ENCODE data around the gene INSC.

Gene INSC

GRCh38 chr11:15171956-15172355 lies 57.2 kb downstream of the INSC start:
- TF ChIP-seq ZFX (IDR thresholded peaks at IDR 0.05) (no peak), CTCF (conservative IDR thresholded peaks at IDR 0.05) (no peak)
- H3K27ac ChIP-seq: no peak overlapping the region

GRCh38 chr11:15175831-15176230 lies 61.1 kb downstream of the INSC start:
- TF ChIP-seq CTCF (conservative IDR thresholded peaks at IDR 0.05) (no peak), ZFX (IDR thresholded peaks at IDR 0.05) (no peak)
- H3K27ac ChIP-seq: no peak overlapping the region

GRCh38 chr11:15176646-15177163 lies 62.0 kb downstream of the INSC start:
- H3K27ac ChIP-seq: no peak overlapping the region
- TF ChIP-seq CTCF (conservative IDR thresholded peaks at IDR 0.05) (no peak), ZFX (IDR thresholded peaks at IDR 0.05) (no peak)

- TF ChIP-seq ZFX (IDR thresholded peaks at IDR 0.05) (no peak), CTCF (conservative IDR thresholded peaks at IDR 0.05) (no peak)
- no peak overlapping the region for H3K27ac ChIP-seq
Observed at GRCh38 chr11:15177491-15177890, 62.8 kb downstream of the INSC start.

GRCh38 chr11:15178214-15178613 lies 63.5 kb downstream of the INSC start:
- TF ChIP-seq CTCF (conservative IDR thresholded peaks at IDR 0.05) (no peak), ZFX (IDR thresholded peaks at IDR 0.05) (no peak)

GRCh38 chr11:15179167-15179566 lies 64.4 kb downstream of the INSC start:
- TF ChIP-seq ZFX (IDR thresholded peaks at IDR 0.05) (no peak), CTCF (conservative IDR thresholded peaks at IDR 0.05) (no peak)
- H3K27ac ChIP-seq: no peak overlapping the region

More at GRCh38 chr11:15178214-15178613, 63.5 kb downstream of the INSC start:
- no peak overlapping the region for H3K27ac ChIP-seq

- TF ChIP-seq ZFX (IDR thresholded peaks at IDR 0.05): no peak
- TF ChIP-seq CTCF (conservative IDR thresholded peaks at IDR 0.05): no peak
- no peak overlapping the region for H3K27ac ChIP-seq
Observed at GRCh38 chr11:15180212-15180792, 65.6 kb downstream of the INSC start.
